K562 (cell line): Measurements from ENCODE around the gene ARHGEF12. TPM values are rescaled to one million over a fixed set of nuclear protein-coding genes. Genes with fewer than 3 reads are reported as not detected.

Experiments
- ATAC-seq: fragments of 200-7000 bp; cut with Tn5 transposase; 3 replicates; pipeline ENCODE4 v1.9.1; 2020; ENCODE audit warnings: moderate library complexity
- BruUV-seq: library from RNA; stranded (reverse); fragments of 400-500 nt; replicated peaks from 2 replicates; lab custom pipeline; 2021; lab: Mats Ljungman, UMichigan
- CTCF ChIA-PET: fragments of 300-600 bp; formaldehyde crosslinking; extraction: SDS; loops from one replicate; lab custom pipeline; 2021; ENCODE audit warnings: low intra/inter-chr PET ratio; lab: Yijun Ruan, JAX
- POLR2A ChIA-PET: fragments of 300-600, 350-650 bp; sonication (Branson Sonifier 250); formaldehyde crosslinking; extraction: SDS; loops from one replicate; lab custom pipeline; 2021; ENCODE audit warnings: antibody characterized with exemption, inconsistent platforms; lab: Yijun Ruan, JAX
- DNase-seq, 4 experiments: peaks; one replicate each; pipeline versions ENCODE4 v3.0.0 to v3.0.0-alpha.2; 2011 to 2018; ENCODE audit warnings: low spot score in 3 of 4, mixed read lengths in 3 of 4; ENCODE audit errors: extremely low read depth in 1 of 4
- FAIRE-seq: peaks from 2 replicates; lab custom pipeline; 2011; peaks lifted over from hg19 to GRCh38; lab: Jason Lieb, UNC
- H2AFZ ChIP-seq: 2 replicates; pipeline ENCODE4 v1.6.0; 2011; ENCODE audit warnings: low read depth, low read length, control low read depth, inconsistent platforms
- H3K27ac ChIP-seq: fragments of 200-600 bp; 3 replicates; pipeline ENCODE4 v1.8.0; 2011; ENCODE audit warnings: low read depth, mild to moderate bottlenecking, control low read depth, inconsistent platforms, low read length, moderate library complexity, mixed read lengths; ENCODE audit errors: extremely low read depth
- H3K27me3 ChIP-seq, 2 experiments: fragments of 300-600 bp in 1 of 2; 2 replicates in 1 of 2; 3 replicates in 1 of 2; pipeline versions ENCODE4 v1.6.0 to v1.8.0; 2011; ENCODE audit warnings: inconsistent platforms in 2 of 2, low read length in 2 of 2, mild to moderate bottlenecking in 1 of 2, mixed read lengths in 1 of 2, moderate library complexity in 1 of 2; ENCODE audit not compliant: control insufficient read depth in 2 of 2, insufficient read depth in 2 of 2
- H3K36me3 ChIP-seq: fragments of 300-600 bp; 3 replicates; pipeline ENCODE4 v1.8.0; 2011; ENCODE audit warnings: mild to moderate bottlenecking, low read length, inconsistent platforms; ENCODE audit not compliant: control insufficient read depth, insufficient read depth
- H3K4me1 ChIP-seq, 2 experiments: fragments of 200-600 bp in 1 of 2; replicated peaks in 1 of 2; 2 replicates in 1 of 2; 3 replicates in 1 of 2; pipeline versions ENCODE4 v1.5.1 to v1.8.0; 2011; ENCODE audit warnings: inconsistent platforms in 2 of 2, low read length in 2 of 2, mild to moderate bottlenecking in 1 of 2, mixed read lengths in 1 of 2, moderate library complexity in 1 of 2; ENCODE audit not compliant: control insufficient read depth in 2 of 2, insufficient read depth in 2 of 2
- H3K4me2 ChIP-seq: 2 replicates; pipeline ENCODE4 v1.6.1; 2011; ENCODE audit warnings: low read length, control low read depth, inconsistent platforms, mixed read lengths; ENCODE audit not compliant: insufficient read depth
- H3K4me3 ChIP-seq: fragments of 200-600 bp; sonication (generic), shearing (Covaris generic); 2 replicates; pipeline ENCODE4 v1.5.1; 2016; ENCODE audit warnings: control low read depth, inconsistent platforms
- H3K79me2 ChIP-seq: fragments of 200-600 bp; 3 replicates; pipeline ENCODE4 v1.8.0; 2011; ENCODE audit warnings: low read length, inconsistent platforms; ENCODE audit not compliant: control insufficient read depth, insufficient read depth
- H3K9ac ChIP-seq, 2 experiments: 2 replicates each; pipeline versions ENCODE4 v1.6.0 to v1.6.1; 2011; ENCODE audit warnings: low read depth in 2 of 2, low read length in 2 of 2, control low read depth in 1 of 2, inconsistent platforms in 1 of 2, mild to moderate bottlenecking in 1 of 2, mixed read lengths in 1 of 2; ENCODE audit not compliant: insufficient read depth in 1 of 2
- H3K9me1 ChIP-seq: one replicate; pipeline ENCODE4 v1.6.0; 2011; ENCODE audit warnings: inconsistent platforms, mild to moderate bottlenecking, low read length, moderate library complexity; ENCODE audit not compliant: control insufficient read depth, insufficient read depth
- H3K9me3 ChIP-seq: replicated peaks from 2 replicates; pipeline ENCODE4 v1.5.1; 2011; ENCODE audit warnings: low read depth, low read length, inconsistent platforms; ENCODE audit not compliant: control insufficient read depth, insufficient read depth
- H4K20me1 ChIP-seq: replicated peaks from 2 replicates; pipeline ENCODE4 v1.6.1; 2011; ENCODE audit warnings: low read length, inconsistent platforms, mixed read lengths; ENCODE audit not compliant: control insufficient read depth, insufficient read depth
- CBFA2T2 ChIP-seq: fragments of 450-650 bp; conservative IDR thresholded peaks from 2 replicates; pipeline ENCODE4 v1.6.1; 2017; ENCODE audit warnings: mild to moderate bottlenecking
- HDAC6 ChIP-seq: IDR thresholded peaks from 2 replicates; pipeline ENCODE4 v1.6.1; 2012; ENCODE audit warnings: low read depth, mild to moderate bottlenecking, control low read depth, inconsistent platforms, low read length, moderate library complexity
- HSF4 ChIP-seq: fragments of 250-450 bp; sonication (Bioruptor Pico); IDR thresholded peaks from 2 replicates; pipeline ENCODE4 v2.1.2; 2022; ENCODE audit warnings: mild to moderate bottlenecking, moderate library complexity, borderline replicate concordance
- MECOM ChIP-seq: fragments of 250-450 bp; sonication (Bioruptor Pico); IDR thresholded peaks from 2 replicates; pipeline ENCODE4 v1.8.0; 2022; ENCODE audit warnings: inconsistent platforms
- NFIX ChIP-seq: fragments of 250-450 bp; sonication (Bioruptor Pico); IDR thresholded peaks from 2 replicates; pipeline ENCODE4 v1.4.0; 2020; ENCODE audit warnings: low read depth, mild to moderate bottlenecking, moderate library complexity
- PURB ChIP-seq: sonication (generic); formaldehyde crosslinking; IDR thresholded peaks from 2 replicates; pipeline ENCODE4 v1.9.0; 2021; ENCODE audit warnings: low read depth, mild to moderate bottlenecking, missing genetic modification reagents
- RBM15 ChIP-seq: fragments of 200-400 bp; formaldehyde crosslinking; IDR thresholded peaks from 2 replicates; pipeline ENCODE4 v1.6.1; 2018; ENCODE audit warnings: mild to moderate bottlenecking, low read length, moderate library complexity; ENCODE audit not compliant: insufficient read depth
- RFX5 ChIP-seq: IDR thresholded peaks from 2 replicates; pipeline ENCODE4 v1.6.1; 2011; ENCODE audit warnings: low read depth, mild to moderate bottlenecking, improper control_type of control experiment, low read length
- SMAD1 ChIP-seq: fragments of 150-350 bp; IDR thresholded peaks from 2 replicates; pipeline ENCODE4 v1.6.1; 2014; ENCODE audit warnings: low read length, low read depth; ENCODE audit not compliant: partially characterized antibody
- ZBTB17 ChIP-seq: fragments of 450-650 bp; formaldehyde crosslinking; IDR thresholded peaks from 2 replicates; pipeline ENCODE4 v1.4.0; 2020; ENCODE audit warnings: mild to moderate bottlenecking
- ZC3H8 ChIP-seq: fragments of 450-650 bp; IDR thresholded peaks from 2 replicates; pipeline ENCODE4 v1.6.1; 2017
- ZNF143 ChIP-seq: sonication (generic); formaldehyde crosslinking; IDR thresholded peaks from 2 replicates; pipeline ENCODE4 v1.9.0; 2022; ENCODE audit warnings: mild to moderate bottlenecking, missing genetic modification reagents
- WGBS: fragments of 100-300 bp; shearing (Covaris generic); methylation state at CpG from one replicate; pipeline ENCODE4 v1.1.6; 2016; ENCODE audit warnings: low coverage, mixed read lengths; ENCODE audit not compliant: insufficient coverage; ENCODE audit errors: missing lambda C conversion rate; 5-methylcytosine and 5-hydroxymethylcytosine counted together
- in situ Hi-C: fragments of 300-500 bp; cut with MboI; formaldehyde crosslinking; loops from 4 replicates; pipeline ENCODE4 v1.15.0; 2018; ENCODE audit warnings: inconsistent platforms, mixed read lengths
- intact Hi-C: fragments of 100-400 bp; cut with micrococcal nuclease; formaldehyde crosslinking; loops from 2 replicates; pipeline ENCODE4 v1.14.2; 2022
- polyA plus RNA-seq, 8 experiments: library from polyadenylated mRNA; depleted of rRNA in 4 of 8; stranded (reverse) in 5 of 8; unstranded in 3 of 8; fragments of >200 nt; fragmentation: Nextera tagmentation in 2 of 8; fragmentation: Illumina TruSeq in 1 of 8; extraction: Ambion mirVana in 2 of 8; extraction: Trizol in 1 of 8; gene quantifications; 2 replicates each; pipeline versions ENCODE4 v1.2.1 to v1.2.3, GENCODE V29; 2011 to 2014; ENCODE audit warnings: inconsistent platforms in 1 of 8, missing spikeins in 1 of 8
- total RNA-seq, 7 experiments: library from RNA; depleted of rRNA in 6 of 7; stranded (reverse); fragments of >200 nt in 6 of 7; fragmentation: Illumina TruSeq in 2 of 7; extraction: Trizol in 2 of 7; gene quantifications; 2 replicates each; pipeline versions ENCODE4 v1.2.1 to v1.2.3, GENCODE V29; 2011 to 2021; ENCODE audit warnings: low replicate concordance in 1 of 7
- TF ChIP-seq, protein P1 (sequence below), 2 experiments: fragments of 200-800 bp in 1 of 2; sonication (Bioruptor generic) in 1 of 2; sonication (generic) in 1 of 2; formaldehyde crosslinking in 1 of 2; IDR thresholded peaks in 1 of 2; conservative IDR thresholded peaks in 1 of 2; 2 replicates each; pipeline versions ENCODE4 v1.5.0 to v1.6.1; 2016 to 2020; ENCODE audit warnings: missing compliant biosample characterization in 1 of 2, missing genetic modification characterization in 1 of 2, missing genetic modification reagents in 1 of 2
- TF ChIP-seq, protein P2 (sequence below), 2 experiments: fragments of 450-650 bp in 1 of 2; IDR thresholded peaks; 2 replicates each; pipeline ENCODE4 v1.6.1; 2011 to 2017; ENCODE audit warnings: low read depth in 2 of 2, antibody characterized with exemption in 1 of 2, borderline replicate concordance in 1 of 2, low read length in 1 of 2, mild to moderate bottlenecking in 1 of 2, mixed read lengths in 1 of 2; ENCODE audit not compliant: control insufficient read depth in 1 of 2
- TF ChIP-seq, protein P3 (sequence below): sonication (generic); formaldehyde crosslinking; IDR thresholded peaks from 2 replicates; pipeline ENCODE4 v1.4.0; 2020; ENCODE audit warnings: mild to moderate bottlenecking, missing genetic modification reagents

Gene ARHGEF12
- total and polyA plus RNA-seq, 9 of the 15 experiments (the other 6 are each of a cell fraction or from before 2014, with no cell fraction given): 3.5 to 51.7 (median 29.5) TPM

DNA sequence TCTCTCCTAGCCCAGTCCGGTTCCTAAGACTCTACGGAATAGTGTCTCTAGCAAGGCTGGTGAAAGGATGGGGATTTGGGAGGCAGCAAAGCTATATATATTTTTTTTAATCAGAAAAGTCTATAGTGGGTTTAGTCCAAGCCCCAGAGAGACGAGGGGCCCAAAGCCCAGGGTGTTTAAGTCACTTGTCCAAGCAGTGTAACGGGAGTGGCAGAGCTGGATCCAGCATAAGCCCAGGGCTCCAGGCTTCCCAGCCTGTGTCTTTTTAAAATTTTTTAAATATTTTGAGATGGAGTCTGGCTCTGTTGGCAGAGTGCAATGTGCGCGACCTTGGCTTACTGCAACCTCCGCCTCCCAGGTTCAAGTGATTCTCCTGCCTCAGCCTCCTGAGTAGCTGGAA, 182.1 kb downstream of the ARHGEF12 start:
- no peak for ATAC-seq
- no peak overlapping the region for H3K27ac ChIP-seq
- in situ Hi-C loops (no loop called here), intact Hi-C loops (no loop called here)
- H3K79me2 ChIP-seq: no peaks in the 10 kb centered on the region
- peaks cover 0 to 6% of the 10 kb centered on the region in 2 experiments; a peak in 1 of 5 replicates for H3K4me1 ChIP-seq
- H3K9ac ChIP-seq: no peak overlapping the region
- no peaks in the 10 kb centered on the region for H3K36me3 ChIP-seq
- no peak overlapping the region for H2AFZ ChIP-seq
- WGBS: 16% methylated on average over 7 of the region's 7 CpGs
- peaks cover 16% of the 10 kb centered on the region for H4K20me1 ChIP-seq
- BruUV-seq: no TSS peak
- POLR2A ChIA-PET: no interaction called here
- FAIRE-seq: no peak
- no peaks in the 10 kb centered on the region for H3K9me3 ChIP-seq
- no peaks in the 10 kb centered on the region for H3K9me1 ChIP-seq
- DNase-seq: no peak
- H3K4me2 ChIP-seq: no peak overlapping the region
- peaks cover 47 to 94% of the 10 kb centered on the region in 2 experiments; a peak in 4 of 5 replicates for H3K27me3 ChIP-seq
- CTCF ChIA-PET: no interaction called here
- no peak overlapping the region for H3K4me3 ChIP-seq
- no peak for TF ChIP-seq HSF4 (CRISPR knock-in tag)
- no peak for TF ChIP-seq NFIX (CRISPR knock-in tag)
- TF ChIP-seq, protein P1, sequence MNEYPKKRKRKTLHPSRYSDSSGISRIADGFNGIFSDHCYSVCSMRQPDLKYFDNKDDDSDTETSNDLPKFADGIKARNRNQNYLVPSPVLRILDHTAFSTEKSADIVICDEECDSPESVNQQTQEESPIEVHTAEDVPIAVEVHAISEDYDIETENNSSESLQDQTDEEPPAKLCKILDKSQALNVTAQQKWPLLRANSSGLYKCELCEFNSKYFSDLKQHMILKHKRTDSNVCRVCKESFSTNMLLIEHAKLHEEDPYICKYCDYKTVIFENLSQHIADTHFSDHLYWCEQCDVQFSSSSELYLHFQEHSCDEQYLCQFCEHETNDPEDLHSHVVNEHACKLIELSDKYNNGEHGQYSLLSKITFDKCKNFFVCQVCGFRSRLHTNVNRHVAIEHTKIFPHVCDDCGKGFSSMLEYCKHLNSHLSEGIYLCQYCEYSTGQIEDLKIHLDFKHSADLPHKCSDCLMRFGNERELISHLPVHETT (CRISPR knock-in tag; conservative IDR thresholded peaks at IDR 0.05 in 1 of 2, IDR thresholded peaks at IDR 0.05 in 1 of 2): no peak
- TF ChIP-seq, protein P2, sequence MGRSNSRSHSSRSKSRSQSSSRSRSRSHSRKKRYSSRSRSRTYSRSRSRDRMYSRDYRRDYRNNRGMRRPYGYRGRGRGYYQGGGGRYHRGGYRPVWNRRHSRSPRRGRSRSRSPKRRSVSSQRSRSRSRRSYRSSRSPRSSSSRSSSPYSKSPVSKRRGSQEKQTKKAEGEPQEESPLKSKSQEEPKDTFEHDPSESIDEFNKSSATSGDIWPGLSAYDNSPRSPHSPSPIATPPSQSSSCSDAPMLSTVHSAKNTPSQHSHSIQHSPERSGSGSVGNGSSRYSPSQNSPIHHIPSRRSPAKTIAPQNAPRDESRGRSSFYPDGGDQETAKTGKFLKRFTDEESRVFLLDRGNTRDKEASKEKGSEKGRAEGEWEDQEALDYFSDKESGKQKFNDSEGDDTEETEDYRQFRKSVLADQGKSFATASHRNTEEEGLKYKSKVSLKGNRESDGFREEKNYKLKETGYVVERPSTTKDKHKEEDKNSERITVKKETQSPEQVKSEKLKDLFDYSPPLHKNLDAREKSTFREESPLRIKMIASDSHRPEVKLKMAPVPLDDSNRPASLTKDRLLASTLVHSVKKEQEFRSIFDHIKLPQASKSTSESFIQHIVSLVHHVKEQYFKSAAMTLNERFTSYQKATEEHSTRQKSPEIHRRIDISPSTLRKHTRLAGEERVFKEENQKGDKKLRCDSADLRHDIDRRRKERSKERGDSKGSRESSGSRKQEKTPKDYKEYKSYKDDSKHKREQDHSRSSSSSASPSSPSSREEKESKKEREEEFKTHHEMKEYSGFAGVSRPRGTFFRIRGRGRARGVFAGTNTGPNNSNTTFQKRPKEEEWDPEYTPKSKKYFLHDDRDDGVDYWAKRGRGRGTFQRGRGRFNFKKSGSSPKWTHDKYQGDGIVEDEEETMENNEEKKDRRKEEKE (IDR thresholded peaks at IDR 0.05; ENCODE audit: borderline replicate concordance in 1 of 2, control insufficient read depth in 1 of 2, low read depth in 2 of 2, low read length in 1 of 2): no peak
- no peak for TF ChIP-seq ZNF143 (CRISPR knock-in tag)
- no peak for TF ChIP-seq MECOM
- no peak for TF ChIP-seq RBM15
- TF ChIP-seq, protein P3, sequence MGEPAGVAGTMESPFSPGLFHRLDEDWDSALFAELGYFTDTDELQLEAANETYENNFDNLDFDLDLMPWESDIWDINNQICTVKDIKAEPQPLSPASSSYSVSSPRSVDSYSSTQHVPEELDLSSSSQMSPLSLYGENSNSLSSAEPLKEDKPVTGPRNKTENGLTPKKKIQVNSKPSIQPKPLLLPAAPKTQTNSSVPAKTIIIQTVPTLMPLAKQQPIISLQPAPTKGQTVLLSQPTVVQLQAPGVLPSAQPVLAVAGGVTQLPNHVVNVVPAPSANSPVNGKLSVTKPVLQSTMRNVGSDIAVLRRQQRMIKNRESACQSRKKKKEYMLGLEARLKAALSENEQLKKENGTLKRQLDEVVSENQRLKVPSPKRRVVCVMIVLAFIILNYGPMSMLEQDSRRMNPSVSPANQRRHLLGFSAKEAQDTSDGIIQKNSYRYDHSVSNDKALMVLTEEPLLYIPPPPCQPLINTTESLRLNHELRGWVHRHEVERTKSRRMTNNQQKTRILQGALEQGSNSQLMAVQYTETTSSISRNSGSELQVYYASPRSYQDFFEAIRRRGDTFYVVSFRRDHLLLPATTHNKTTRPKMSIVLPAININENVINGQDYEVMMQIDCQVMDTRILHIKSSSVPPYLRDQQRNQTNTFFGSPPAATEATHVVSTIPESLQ (CRISPR knock-in tag): no peak
- TF ChIP-seq SMAD1: no peak
- TF ChIP-seq PURB (CRISPR knock-in tag): no peak
- no peak for TF ChIP-seq HDAC6
- no peak for TF ChIP-seq RFX5
- TF ChIP-seq CBFA2T2: no peak
- TF ChIP-seq ZC3H8: no peak
- no peak for TF ChIP-seq ZBTB17
